ENCODE results near the gene SH3PXD2B.

The SH3PXD2B gene

DNA sequence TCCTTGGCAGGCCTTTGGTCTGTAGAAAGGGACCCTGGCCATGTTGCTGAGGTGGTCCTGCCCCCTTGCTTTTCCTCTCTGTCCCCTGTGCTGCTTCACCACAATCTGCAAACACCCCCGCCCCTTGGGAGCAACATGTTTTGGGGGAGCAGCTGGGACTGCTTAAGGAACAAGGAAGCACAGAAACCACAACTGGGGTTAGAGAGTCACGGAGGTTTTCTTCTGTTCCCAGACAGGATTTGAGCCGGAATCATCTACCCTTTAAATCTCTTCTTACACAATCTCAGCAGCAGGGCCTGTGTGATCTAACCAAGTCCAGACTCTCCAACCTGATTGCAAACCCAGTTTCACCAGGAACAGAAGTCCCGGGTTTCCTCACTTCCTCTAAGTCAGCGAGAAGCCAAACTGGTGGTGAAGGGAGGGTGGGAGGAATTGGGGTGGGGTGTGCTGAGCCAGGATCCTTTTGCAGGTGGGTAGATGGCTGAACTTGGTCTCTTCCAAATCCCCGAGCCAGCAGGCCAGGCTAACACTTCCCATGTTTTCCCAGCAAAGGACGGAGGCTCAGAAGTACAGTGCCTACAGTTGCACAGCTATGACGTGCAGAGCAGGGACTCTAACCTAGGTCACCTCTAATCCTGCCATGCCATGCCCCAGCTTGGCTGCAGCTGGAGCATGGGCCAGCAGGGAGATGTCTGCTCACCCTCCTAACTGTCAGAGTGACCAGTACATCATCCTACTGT, 25.0 kb downstream of the SH3PXD2B start:
- TF ChIP-seq, protein P1, sequence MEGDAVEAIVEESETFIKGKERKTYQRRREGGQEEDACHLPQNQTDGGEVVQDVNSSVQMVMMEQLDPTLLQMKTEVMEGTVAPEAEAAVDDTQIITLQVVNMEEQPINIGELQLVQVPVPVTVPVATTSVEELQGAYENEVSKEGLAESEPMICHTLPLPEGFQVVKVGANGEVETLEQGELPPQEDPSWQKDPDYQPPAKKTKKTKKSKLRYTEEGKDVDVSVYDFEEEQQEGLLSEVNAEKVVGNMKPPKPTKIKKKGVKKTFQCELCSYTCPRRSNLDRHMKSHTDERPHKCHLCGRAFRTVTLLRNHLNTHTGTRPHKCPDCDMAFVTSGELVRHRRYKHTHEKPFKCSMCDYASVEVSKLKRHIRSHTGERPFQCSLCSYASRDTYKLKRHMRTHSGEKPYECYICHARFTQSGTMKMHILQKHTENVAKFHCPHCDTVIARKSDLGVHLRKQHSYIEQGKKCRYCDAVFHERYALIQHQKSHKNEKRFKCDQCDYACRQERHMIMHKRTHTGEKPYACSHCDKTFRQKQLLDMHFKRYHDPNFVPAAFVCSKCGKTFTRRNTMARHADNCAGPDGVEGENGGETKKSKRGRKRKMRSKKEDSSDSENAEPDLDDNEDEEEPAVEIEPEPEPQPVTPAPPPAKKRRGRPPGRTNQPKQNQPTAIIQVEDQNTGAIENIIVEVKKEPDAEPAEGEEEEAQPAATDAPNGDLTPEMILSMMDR (IDR thresholded peaks at IDR 0.05) = no peak

DNA sequence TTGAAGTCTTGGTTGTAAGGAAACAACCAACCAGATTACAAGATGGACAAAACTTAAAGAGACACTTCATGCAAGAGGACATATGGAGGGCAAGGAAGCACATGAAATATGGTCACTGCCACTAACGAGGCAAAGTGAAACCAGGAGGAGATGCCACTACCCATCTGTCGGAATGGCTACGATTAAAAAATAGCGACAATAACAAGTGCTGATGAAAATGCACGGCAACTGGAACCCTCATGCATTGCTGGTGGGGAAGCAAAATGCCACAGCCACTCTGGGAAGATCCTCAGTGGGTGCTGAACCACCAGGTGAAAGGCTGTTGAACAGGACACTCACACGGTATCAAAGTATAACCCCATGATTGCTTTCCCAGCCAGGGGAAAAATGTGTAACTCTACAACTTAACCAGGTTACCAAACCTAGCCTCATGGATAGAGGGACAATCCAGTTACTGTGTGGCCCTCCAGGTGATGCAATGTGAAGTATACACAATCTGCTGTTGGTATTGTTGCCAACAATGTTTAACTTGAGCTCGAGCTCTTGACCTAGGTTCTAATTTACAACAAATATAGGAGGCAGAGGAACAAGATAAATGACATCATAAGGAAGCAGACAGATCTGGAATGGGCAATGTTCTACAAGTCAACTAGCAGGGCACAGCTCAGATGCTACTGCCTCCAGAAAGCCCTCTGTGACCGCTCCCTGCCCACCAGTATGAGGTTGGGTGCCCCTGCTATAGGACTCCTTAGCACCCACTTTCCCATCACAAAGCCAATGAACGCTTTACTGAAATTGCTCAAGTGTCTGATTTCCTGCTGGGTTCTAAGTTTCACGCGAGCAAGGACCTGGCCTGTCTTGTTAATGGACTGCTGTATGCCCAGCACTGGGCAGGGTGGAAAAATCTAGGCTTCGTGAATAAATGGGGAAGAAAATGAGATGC, 25.8 kb downstream of the SH3PXD2B start:
- TF ChIP-seq, protein P1 (IDR thresholded peaks at IDR 0.05) = no peak

DNA sequence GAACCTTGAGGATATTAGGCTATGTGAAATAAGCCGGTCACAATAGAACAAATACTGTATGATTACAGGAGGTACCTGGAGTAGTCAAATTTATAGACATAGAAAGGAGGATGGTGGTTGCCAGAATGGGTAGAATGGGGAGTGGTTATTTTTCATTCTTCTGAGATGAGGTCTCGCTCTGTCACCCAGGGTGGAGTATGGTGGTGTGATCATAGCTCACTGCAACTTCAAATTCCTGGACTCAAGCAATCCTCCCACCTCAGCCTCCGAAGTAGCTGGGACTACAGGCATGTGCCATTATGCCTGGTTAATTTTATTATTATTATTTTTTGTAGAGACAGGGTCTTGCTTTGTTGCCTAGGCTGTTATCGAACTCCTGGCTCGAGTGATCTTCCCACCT, 27.1 kb downstream of the SH3PXD2B start:
- TF ChIP-seq, protein P1 (IDR thresholded peaks at IDR 0.05) = no peak

DNA sequence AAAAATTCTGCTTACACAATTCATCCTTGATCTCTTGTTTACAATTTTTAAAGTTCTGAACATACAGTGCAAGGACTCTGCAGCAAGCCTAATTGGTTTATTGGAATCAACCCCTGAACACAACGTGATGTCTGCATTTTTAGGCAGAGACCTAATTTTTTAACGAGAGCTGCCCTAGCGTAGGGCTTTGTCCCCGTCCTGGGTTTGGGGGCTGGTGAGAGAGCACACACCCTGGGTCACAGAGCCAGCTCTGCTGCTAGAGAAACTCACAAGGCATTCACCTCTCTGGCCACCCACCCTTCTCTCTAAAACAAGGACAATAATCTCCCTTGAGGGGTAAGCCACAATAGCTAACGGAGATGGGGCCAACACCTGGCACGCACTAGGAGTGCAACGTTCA, 28.2 kb downstream of the SH3PXD2B start:
- TF ChIP-seq, protein P1 (IDR thresholded peaks at IDR 0.05) = no peak

DNA sequence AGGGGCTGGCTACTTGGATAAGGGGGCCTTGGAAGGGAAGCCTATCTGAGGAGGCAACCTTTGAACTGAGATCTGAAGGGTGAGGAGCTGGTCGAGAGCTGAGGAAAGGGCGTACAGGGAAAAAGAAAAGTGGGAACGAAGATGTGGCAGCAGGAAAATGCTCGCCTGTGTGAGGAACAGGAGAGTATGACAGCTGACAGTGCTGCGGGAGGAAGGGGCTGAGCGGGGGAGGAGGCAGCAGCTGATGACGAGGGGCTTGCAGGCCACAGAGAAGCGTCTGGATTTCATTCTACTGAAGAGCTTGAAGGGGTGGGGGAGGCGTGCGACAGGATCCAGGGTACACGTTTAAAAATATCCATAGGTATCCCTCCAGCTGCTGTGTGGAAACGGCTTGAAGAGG, 28.9 kb downstream of the SH3PXD2B start:
- TF ChIP-seq, protein P1 (IDR thresholded peaks at IDR 0.05) = no peak

DNA sequence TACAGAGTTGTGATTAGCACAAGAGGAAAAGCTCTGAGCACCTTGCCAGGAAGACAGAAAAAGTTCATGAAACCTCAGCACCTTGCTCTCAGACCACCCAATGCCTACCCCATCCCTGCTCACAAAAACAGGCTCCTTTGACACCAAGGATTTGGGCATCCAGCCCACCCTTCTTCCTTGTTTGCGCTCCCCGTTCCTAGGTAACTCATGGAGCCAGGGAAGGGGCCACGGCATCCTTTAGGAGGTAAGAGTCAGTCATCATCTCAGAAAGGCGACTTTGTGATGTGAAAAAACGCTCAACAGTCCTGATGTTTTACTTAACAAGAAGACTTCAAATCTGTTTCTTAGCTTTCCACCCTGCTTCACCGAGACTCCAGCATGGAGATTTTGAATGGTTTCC, 29.5 kb downstream of the SH3PXD2B start:
- TF ChIP-seq, protein P1 (IDR thresholded peaks at IDR 0.05) = no peak

DNA sequence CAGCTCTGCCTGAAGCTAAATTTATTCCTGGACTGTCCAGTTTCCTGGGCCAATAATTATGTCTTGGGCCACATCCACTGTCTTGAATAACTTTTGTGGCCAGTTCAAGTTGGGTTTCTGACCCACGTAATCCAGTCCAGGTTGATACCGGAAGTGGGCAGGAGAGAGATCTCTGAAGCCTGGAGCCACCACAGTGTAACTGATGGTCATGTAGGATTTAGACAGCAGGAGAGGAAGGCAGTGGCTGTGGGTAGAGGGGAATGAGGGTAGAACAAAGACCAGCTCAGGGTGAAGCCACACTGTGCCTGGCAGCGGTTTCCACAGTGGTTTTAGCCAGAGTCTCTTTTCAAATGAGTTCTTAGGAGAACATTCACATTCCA, 30.2 kb downstream of the SH3PXD2B start:
- TF ChIP-seq, protein P1 (IDR thresholded peaks at IDR 0.05) = no peak
